GM18951 (cell line): ENCODE measurements around the gene RPLP1.

Experiments used
- POLR2A ChIP-seq: IDR thresholded peaks from 4 replicates; pipeline ENCODE4 v1.6.1; 2011; ENCODE audit warnings: mild to moderate bottlenecking; ENCODE audit not compliant: insufficient read length, insufficient read depth; ENCODE audit errors: extremely low read depth
- in situ Hi-C: fragments of 300-500 bp; cut with MboI; formaldehyde crosslinking; loops from one replicate; pipeline ENCODE4 v1.12.0; 2022; ENCODE audit warnings: low sequenced_read_pairs, mixed read lengths, inconsistent platforms; ENCODE audit not compliant: unreplicated experiment

RPLP1 gene

DNA sequence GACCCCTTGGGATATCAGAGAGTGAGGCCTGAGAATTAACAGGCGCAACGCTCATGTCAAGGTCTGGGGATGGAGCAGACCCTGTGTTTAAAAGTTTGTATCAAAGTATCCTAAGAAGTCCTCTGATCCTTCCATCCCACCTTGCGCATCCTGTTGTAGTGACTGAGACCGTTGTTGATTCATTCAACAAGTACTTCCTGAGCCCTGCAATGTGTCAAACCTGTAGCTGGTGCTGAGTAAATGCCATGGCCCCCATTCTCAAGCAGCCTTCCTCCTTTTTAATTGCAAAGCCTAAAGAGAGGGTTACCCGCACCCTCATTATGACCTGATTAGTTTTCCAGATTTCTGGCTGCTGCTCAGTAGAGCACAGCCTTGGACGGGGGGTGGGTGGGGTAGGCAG, 46.4 kb downstream of the RPLP1 start:
- TF ChIP-seq POLR2A = no peak
- in situ Hi-C loops = loop anchor here (25.0 kb wide), 1 partner anchor 1288 kb away; no protein-coding TSS in a partner anchor

DNA sequence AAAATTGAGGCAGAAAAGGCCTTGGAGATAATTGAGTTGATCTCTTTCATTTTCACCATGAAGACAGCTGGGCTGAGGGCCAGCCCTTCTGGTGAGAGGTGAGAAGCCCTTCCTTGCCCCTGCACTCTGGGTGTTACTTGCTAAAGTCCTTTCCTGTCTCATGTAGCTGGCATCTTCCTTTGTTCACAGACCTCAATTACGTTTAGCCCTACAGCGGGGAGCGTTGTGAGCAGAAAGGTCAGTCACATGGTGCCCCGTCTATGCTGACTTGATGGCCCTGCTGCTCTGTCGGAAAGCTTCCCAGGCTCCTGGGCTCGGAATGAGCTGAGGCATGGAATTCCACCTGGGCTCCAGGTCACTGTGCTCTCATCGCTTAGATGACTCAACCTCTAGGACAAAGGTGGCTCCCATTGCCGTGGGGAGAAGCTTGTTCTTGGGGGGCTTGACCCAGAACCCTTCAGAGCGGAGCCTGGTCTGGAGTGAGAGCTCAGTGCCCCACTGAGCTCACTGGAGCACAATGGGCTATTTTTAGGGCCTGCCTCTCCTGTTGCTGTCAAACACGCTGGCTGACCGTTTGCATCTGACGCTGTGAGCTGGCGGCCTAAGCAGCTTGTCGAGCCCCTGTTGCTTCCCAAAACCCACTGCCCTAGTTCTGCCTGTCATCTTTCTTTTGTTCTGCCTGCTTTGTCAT, 47.0 kb downstream of the RPLP1 start:
- no peak for TF ChIP-seq POLR2A
- in situ Hi-C loops = loop anchor here (25.0 kb wide), 1 partner anchor 1288 kb away; no protein-coding TSS in a partner anchor

GRCh38 chr15:69500339-69500738, 47.7 kb downstream of the RPLP1 start:
- in situ Hi-C loops = no loop called here
- TF ChIP-seq POLR2A = no peak

GRCh38 chr15:69501456-69501855, 48.8 kb downstream of the RPLP1 start:
- in situ Hi-C loops = no loop called here
- TF ChIP-seq POLR2A = no peak

- no peak for TF ChIP-seq POLR2A
- in situ Hi-C loops = no loop called here
These were observed 49.9 kb downstream of the RPLP1 start for GRCh38 chr15:69502470-69503045.

DNA sequence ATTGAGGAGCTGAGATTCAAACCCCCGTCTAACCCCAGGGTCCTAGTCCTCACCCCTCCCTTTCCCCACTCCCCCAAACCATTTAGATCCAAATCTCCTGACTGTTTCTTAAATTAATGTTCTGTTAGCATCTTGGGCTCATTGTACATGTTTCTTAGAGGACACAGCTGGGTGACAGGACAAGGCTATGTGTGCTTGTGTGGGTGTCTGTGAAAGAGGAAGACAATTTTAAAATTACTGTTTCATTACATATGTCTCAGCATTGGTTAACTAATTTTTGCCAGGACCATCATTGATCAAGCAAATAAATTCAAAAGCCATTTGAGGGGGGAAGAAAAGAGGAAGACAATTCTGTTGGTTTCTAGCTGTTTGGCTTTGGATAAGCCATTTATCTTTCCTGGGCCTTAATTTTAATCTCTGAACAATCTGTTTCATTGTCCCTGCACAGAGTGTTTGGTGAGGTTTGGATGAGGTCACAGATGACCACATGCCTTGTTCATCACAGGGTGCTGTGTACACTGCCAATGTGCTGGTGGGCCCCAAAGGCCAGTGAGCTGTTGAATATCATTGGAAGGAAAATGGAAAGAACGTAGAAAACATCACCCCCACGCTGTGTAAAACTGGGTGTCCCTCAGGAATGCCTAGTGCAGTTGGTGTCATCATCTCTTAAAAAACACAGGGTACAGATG, 51.9 kb downstream of the RPLP1 start:
- in situ Hi-C loops = no loop called here
- TF ChIP-seq POLR2A = no peak
